SIG-M5 treated with dmso at 0.1 percent for 504 hours (cell line): ENCODE measurements around the gene GALNT10.

Experiments
- DNase-seq: peaks from one replicate; lab custom pipeline; 2025; ENCODE audit not compliant: unreplicated experiment; lab: John Stamatoyannopoulos, UW

GALNT10 gene

GRCh38 chr5:154287136-154287535 lies 96.6 kb downstream of the GALNT10 start:
- DNase-seq: peak; percentile 35

GRCh38 chr5:154288145-154288544 lies 97.6 kb downstream of the GALNT10 start:
- no peak for DNase-seq

GRCh38 chr5:154291917-154292316 lies 101.4 kb downstream of the GALNT10 start:
- DNase-seq: no peak

- DNase-seq: no peak
Measured at GRCh38 chr5:154293219-154293618, 102.7 kb downstream of the GALNT10 start.

- DNase-seq: no peak
Measured at GRCh38 chr5:154295551-154295950, 105.0 kb downstream of the GALNT10 start.

- peak; percentile 57 for DNase-seq
Measured at GRCh38 chr5:154296525-154297159, 106.1 kb downstream of the GALNT10 start.

GRCh38 chr5:154298065-154298464 lies 107.5 kb downstream of the GALNT10 start:
- DNase-seq: peak; percentile 64

- no peak for DNase-seq
Measured at GRCh38 chr5:154300207-154300883, 109.8 kb downstream of the GALNT10 start.

- DNase-seq: no peak
Measured at GRCh38 chr5:154301726-154302125, 111.2 kb downstream of the GALNT10 start.

- no peak for DNase-seq
Measured at GRCh38 chr5:154302161-154302560, 111.6 kb downstream of the GALNT10 start.

GRCh38 chr5:154303133-154303532 lies 112.6 kb downstream of the GALNT10 start:
- DNase-seq: no peak

GRCh38 chr5:154308443-154309370 lies 118.2 kb downstream of the GALNT10 start:
- no peak for DNase-seq

- no peak for DNase-seq
Measured at GRCh38 chr5:154309371-154309745, 118.8 kb downstream of the GALNT10 start.

GRCh38 chr5:154309805-154310204 lies 119.3 kb downstream of the GALNT10 start:
- no peak for DNase-seq

GRCh38 chr5:154311362-154311761 lies 120.8 kb downstream of the GALNT10 start:
- peak; percentile 29 for DNase-seq

- no peak for DNase-seq
Measured at GRCh38 chr5:154312000-154312399, 121.5 kb downstream of the GALNT10 start.

GRCh38 chr5:154312576-154312975 lies 122.0 kb downstream of the GALNT10 start:
- DNase-seq: no peak

- DNase-seq: no peak
Measured at GRCh38 chr5:154313360-154314017, 123.0 kb downstream of the GALNT10 start.

- no peak for DNase-seq
Measured at GRCh38 chr5:154315196-154315595, 124.7 kb downstream of the GALNT10 start.

- DNase-seq: no peak
Measured at GRCh38 chr5:154315756-154316155, 125.2 kb downstream of the GALNT10 start.

GRCh38 chr5:154316223-154316935 lies 125.8 kb downstream of the GALNT10 start:
- no peak for DNase-seq
